ENCODE data around the gene FOXE3.

- TF ChIP-seq CTCF (IDR thresholded peaks at IDR 0.05; ENCODE audit: borderline replicate concordance, extremely low read depth, low read length, poor library complexity, severe bottlenecking) (no peak), EZH2 (IDR thresholded peaks at IDR 0.05; ENCODE audit: borderline replicate concordance, low read depth, low read length, severe bottlenecking) (no peak)
Observed at GRCh38 chr1:47456250-47456649, 40.2 kb downstream of the FOXE3 start.
